Measurements from ENCODE around the gene OR4Q2.

DNA sequence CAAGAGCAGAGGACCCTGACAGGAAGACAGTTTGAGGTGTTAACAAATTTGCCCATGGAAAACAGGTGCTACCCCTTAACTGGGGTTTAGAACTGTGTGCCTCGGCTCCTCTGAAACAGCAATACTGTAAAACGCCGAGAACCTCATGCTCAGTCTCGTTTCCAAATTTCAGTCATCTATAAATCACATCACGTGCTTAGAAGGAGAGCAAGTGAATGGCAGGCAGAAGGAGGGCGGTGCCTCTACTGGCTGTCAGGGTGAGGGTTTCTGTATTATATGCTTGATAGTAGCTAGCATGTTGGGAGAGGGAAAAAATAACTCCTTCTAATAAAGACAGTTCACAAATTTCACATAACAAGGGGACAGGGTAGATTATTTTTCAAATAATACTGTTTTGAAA, 29.1 kb downstream of the OR4Q2 start:
- no peak for TF ChIP-seq POLR2A (IDR thresholded peaks at IDR 0.05)
- TF ChIP-seq, protein P1, sequence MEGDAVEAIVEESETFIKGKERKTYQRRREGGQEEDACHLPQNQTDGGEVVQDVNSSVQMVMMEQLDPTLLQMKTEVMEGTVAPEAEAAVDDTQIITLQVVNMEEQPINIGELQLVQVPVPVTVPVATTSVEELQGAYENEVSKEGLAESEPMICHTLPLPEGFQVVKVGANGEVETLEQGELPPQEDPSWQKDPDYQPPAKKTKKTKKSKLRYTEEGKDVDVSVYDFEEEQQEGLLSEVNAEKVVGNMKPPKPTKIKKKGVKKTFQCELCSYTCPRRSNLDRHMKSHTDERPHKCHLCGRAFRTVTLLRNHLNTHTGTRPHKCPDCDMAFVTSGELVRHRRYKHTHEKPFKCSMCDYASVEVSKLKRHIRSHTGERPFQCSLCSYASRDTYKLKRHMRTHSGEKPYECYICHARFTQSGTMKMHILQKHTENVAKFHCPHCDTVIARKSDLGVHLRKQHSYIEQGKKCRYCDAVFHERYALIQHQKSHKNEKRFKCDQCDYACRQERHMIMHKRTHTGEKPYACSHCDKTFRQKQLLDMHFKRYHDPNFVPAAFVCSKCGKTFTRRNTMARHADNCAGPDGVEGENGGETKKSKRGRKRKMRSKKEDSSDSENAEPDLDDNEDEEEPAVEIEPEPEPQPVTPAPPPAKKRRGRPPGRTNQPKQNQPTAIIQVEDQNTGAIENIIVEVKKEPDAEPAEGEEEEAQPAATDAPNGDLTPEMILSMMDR (IDR thresholded peaks at IDR 0.05): no peak
